ENCODE results near the gene NDUFV1. TPM values are rescaled to one million over a fixed set of nuclear protein-coding genes. Genes with fewer than 3 reads are reported as not detected.
A peak's percentile ranks its signal among the peaks of the same experiment; 100 is the strongest.

Gene NDUFV1
- total and polyA plus RNA-seq, 4 donors = 144 to 292 (median 231) TPM

DNA sequence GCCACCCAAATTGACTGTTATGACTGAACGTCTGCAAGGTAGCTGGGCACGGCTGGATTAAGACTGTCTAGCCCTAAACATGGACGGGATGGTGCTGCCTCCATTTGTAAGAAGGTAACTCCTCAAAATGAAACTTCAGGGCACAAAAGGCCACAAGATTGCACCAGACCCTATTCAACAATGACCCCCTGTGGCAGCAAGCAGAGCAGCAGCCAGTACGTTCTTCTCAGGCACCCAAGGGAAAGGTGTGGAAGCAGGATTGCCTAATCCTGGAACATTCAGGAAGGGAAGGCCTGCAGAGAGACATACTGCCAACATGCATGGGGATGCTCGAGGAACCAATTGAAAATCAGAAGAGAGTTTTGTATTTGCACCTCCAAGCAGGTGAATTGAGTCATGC lies 37.3 kb downstream of the NDUFV1 start:
- no peak overlapping the region for H3K4me3 ChIP-seq (ENCODE audit: low read depth, low read length)
- DNase-seq (ENCODE audit: low read depth in 4 of 6, low spot score in 6 of 6) = no peak
- H3K27ac ChIP-seq (ENCODE audit: low read depth, low read length) = no peak overlapping the region
- no peaks in the 10 kb centered on the region for H3K27me3 ChIP-seq (ENCODE audit: control insufficient read depth, insufficient read depth, low read length)
- WGBS (ENCODE audit: insufficient coverage) = 87% methylated on average over 5 of the region's 5 CpGs
- no peaks in the 10 kb centered on the region for H3K9me3 ChIP-seq (ENCODE audit: control insufficient read depth, insufficient read depth, low read length)
- H3K4me1 ChIP-seq (ENCODE audit: control insufficient read depth, insufficient read depth, low read length) = peaks cover 21% of the 10 kb centered on the region
- no peaks in the 10 kb centered on the region for H3K36me3 ChIP-seq (ENCODE audit: control insufficient read depth, insufficient read depth, low read length)

DNA sequence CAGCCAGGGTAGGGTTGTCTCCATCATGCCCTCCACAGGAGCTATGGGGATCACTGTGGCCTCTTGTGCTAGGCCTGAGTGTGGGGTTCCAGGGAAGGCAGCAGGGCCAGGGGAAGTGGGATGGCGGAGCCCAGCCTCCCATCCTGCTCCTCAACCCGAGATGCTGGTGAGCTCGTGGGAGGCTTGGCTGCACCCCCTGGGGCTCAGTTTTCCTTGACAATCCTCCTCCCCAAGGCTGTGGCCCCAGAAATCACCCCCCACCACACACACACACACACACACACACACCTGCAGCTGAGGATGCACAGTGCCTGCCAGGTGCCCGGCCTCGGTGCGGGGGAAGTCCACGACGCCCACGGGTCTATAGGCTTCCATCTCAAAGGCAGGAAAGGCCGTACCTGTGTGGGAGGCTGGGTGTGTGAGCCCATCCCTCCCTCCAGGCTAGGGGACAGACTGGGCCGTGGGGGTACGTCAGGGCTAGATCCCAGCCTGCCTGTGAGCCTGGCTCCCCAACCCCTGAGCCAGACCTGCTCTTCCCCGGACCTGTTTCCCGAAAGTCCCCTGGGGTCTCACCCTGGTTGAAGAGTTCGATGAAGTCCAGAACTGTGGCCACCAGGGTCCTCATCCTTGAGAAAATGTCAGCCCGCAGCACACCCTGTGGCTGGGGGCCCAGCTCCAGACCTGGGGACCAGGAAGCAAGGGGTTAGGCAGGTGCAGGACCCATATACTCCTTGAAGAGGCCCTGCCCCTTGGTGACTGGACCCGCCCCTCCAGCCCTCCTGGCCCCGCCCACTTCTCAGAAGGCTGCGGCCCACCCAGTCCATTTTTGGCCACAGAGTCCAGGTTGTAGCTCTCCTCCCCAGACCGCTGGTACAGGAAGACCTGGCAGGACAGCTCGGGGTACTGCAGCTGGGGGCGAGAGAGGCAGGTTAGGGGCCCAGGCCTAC lies 38.0 kb downstream of the NDUFV1 start:
- H3K27me3 ChIP-seq (ENCODE audit: control insufficient read depth, insufficient read depth, low read length) = no peaks in the 10 kb centered on the region
- peaks cover 19% of the 10 kb centered on the region for H3K4me1 ChIP-seq (ENCODE audit: control insufficient read depth, insufficient read depth, low read length)
- no peak overlapping the region for H3K27ac ChIP-seq (ENCODE audit: low read depth, low read length)
- WGBS (ENCODE audit: insufficient coverage) = 92% methylated on average over 18 of the region's 22 CpGs
- H3K36me3 ChIP-seq (ENCODE audit: control insufficient read depth, insufficient read depth, low read length) = no peaks in the 10 kb centered on the region
- no peak for DNase-seq (ENCODE audit: low read depth in 4 of 6, low spot score in 6 of 6)
- H3K4me3 ChIP-seq (ENCODE audit: low read depth, low read length) = no peak overlapping the region
- H3K9me3 ChIP-seq (ENCODE audit: control insufficient read depth, insufficient read depth, low read length) = no peaks in the 10 kb centered on the region

DNA sequence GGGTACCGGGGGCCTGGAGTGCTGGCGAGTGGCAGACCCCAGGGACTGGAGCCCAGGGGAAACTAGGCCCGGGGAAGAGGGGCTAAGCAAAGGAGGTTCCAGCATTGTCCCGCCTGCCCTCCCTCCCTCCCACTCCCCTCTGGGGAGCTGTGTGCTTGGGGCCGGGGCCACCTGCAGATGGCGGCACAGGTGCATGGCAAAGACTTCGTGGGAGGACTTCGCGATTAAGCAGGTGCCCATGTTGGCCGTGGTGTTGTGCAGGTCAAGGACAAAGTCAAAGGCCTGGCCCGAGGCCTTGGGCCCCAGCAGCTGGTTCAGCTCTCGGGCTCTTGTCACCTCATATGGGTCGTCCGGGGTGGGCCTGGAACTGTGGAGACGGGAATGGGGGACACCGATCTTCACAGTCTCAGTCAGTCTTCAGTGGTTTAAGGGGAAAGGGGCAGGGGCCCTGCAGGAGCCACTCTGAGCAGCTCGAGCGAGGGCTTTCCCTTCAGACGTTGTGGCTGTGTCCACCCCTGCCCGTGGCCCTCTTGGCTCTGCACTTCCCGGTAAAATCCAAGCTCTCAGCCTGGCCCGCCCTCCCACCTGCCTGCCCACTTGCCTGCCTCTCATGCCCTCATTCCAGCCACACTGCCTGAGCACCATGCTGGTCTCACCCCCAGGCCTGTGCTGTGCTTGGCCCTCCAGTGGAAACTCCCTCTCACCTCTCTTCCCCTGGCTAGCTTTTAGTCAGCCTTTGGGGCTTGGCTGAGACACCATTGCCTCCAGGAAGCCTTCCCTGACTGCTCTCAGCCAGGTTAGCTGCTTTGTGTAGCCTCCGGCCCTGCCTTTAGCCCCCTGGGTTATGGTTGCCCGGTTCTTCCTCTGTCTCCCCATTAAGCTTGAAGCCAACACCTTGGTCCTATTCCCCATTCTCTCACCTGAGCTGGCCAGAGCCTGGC lies 39.1 kb downstream of the NDUFV1 start:
- no peak overlapping the region for H3K27ac ChIP-seq (ENCODE audit: low read depth, low read length)
- H3K4me3 ChIP-seq (ENCODE audit: low read depth, low read length) = no peak overlapping the region
- H3K27me3 ChIP-seq (ENCODE audit: control insufficient read depth, insufficient read depth, low read length) = no peaks in the 10 kb centered on the region
- peaks cover 14% of the 10 kb centered on the region for H3K4me1 ChIP-seq (ENCODE audit: control insufficient read depth, insufficient read depth, low read length)
- no peaks in the 10 kb centered on the region for H3K9me3 ChIP-seq (ENCODE audit: control insufficient read depth, insufficient read depth, low read length)
- WGBS (ENCODE audit: insufficient coverage) = 77% methylated on average over 21 of the region's 24 CpGs
- no peak for DNase-seq (ENCODE audit: low read depth in 4 of 6, low spot score in 6 of 6)
- H3K36me3 ChIP-seq (ENCODE audit: control insufficient read depth, insufficient read depth, low read length) = no peaks in the 10 kb centered on the region

DNA sequence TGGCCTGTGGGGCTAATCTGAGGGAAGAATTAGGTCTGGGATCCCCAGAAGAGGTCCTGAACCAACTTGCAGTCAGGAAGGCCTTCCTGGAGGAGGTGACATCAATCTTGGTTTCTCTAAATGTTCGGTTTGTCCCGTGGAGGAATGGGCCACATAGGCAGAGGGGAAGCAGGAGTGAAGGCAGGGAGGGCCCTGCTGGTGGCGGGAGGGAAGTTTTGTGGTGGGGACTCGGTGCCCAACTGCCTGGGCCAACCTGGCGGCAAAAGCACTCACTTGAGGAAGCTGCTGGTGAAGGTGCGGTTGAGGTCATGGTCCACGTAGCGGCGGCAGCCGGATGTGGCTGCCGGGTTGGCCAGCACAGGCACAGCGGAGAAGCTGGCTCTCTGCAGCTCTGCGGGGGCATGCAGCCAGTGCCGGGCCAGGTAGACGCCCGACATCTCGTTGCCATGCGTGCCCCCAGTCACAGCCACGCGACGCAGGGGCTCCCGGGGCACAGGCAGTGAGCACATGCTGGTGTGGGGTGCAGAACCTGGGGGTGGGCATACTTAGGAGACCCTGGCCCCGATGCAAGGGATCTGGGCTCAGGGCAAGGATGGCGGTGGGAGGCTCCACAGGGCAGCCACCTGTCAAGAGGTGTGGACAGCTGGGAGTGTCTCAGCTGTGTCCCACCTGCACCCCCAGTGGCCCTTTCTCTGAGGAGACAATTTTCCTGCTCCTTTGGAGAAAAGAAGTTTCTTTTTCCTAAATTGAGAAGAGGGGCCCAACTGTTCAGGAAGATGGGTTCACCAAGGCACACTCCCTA lies 40.0 kb downstream of the NDUFV1 start:
- 82% methylated on average over 24 of the region's 24 CpGs for WGBS (ENCODE audit: insufficient coverage)
- no peak for DNase-seq (ENCODE audit: low read depth in 4 of 6, low spot score in 6 of 6)

DNA sequence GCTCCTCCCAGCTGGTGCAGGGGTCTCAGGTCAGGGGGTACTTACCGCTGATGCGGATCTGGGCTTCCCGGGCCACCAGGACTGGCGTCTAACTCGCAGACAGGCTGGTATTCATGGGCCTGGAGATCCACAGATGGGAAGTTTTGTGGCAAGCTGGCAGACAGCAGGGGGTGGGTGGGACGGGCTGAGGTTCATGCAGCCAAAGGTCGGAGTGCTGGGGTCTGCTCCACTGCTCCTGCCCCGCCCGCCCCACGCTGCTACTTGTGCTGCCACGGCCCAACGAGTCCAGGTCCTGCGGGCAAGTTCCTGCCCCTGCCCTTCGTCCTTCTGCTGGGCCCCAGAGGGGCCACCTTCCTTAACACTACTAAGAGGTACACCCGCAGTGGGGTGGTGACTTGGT lies 40.7 kb downstream of the NDUFV1 start:
- Histone ChIP-seq H3K27ac (ENCODE audit: low read depth, low read length) (no peak overlapping the region), H3K4me1 (ENCODE audit: control insufficient read depth, insufficient read depth, low read length) (peaks cover 12% of the 10 kb centered on the region), H3K27me3 (ENCODE audit: control insufficient read depth, insufficient read depth, low read length) (no peaks in the 10 kb centered on the region), H3K9me3 (ENCODE audit: control insufficient read depth, insufficient read depth, low read length) (no peaks in the 10 kb centered on the region), H3K4me3 (ENCODE audit: low read depth, low read length) (no peak overlapping the region), H3K36me3 (ENCODE audit: control insufficient read depth, insufficient read depth, low read length) (no peaks in the 10 kb centered on the region)
- DNase-seq (ENCODE audit: low read depth in 4 of 6, low spot score in 6 of 6) = no peak
- WGBS (ENCODE audit: insufficient coverage) = 75% methylated on average over 14 of the region's 15 CpGs

More for the DNA sequence above, 40.0 kb downstream of the NDUFV1 start:
- H3K27me3 ChIP-seq (ENCODE audit: control insufficient read depth, insufficient read depth, low read length) = no peaks in the 10 kb centered on the region
- H3K4me1 ChIP-seq (ENCODE audit: control insufficient read depth, insufficient read depth, low read length) = peaks cover 12% of the 10 kb centered on the region
- no peaks in the 10 kb centered on the region for H3K9me3 ChIP-seq (ENCODE audit: control insufficient read depth, insufficient read depth, low read length)
- no peak overlapping the region for H3K27ac ChIP-seq (ENCODE audit: low read depth, low read length)
- no peak overlapping the region for H3K4me3 ChIP-seq (ENCODE audit: low read depth, low read length)
- H3K36me3 ChIP-seq (ENCODE audit: control insufficient read depth, insufficient read depth, low read length) = no peaks in the 10 kb centered on the region

DNA sequence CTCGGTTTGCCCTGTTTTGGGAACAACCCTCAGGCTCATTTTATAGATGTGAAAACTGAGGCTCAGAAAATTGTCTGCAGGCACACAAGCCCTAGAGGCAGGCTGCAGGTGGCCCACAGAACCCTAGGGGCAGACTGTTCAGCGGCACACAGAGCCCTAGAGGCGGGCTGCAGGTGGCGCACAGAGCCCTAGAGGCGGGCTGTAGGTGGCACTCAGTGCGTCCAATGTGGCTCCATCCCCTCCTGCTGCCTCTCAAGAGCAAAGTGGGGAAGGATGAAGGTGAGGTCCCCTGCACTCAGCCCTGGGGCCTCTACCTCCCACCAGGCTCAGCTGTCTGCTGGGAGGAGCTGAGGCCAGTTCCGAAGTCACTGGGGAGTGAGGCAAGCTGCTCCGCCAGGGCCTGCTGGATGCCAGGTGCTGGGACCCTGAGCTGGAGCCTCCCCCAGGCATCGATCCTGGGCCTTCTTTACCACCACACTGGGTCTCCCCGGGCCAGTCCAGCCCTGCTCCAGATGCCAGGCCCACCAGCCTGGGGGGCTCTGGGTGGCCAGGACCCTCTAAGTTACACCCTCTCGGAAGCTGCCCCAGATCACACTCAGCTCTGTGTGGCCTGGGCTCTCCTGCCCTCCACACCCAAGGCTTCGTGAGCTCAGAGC lies 41.5 kb downstream of the NDUFV1 start:
- 70% methylated on average over 8 of the region's 12 CpGs for WGBS (ENCODE audit: insufficient coverage)
- Histone ChIP-seq H3K4me3 (ENCODE audit: low read depth, low read length) (no peak overlapping the region), H3K4me1 (ENCODE audit: control insufficient read depth, insufficient read depth, low read length) (peaks cover 12% of the 10 kb centered on the region), H3K27me3 (ENCODE audit: control insufficient read depth, insufficient read depth, low read length) (no peaks in the 10 kb centered on the region), H3K36me3 (ENCODE audit: control insufficient read depth, insufficient read depth, low read length) (no peaks in the 10 kb centered on the region), H3K9me3 (ENCODE audit: control insufficient read depth, insufficient read depth, low read length) (no peaks in the 10 kb centered on the region), H3K27ac (ENCODE audit: low read depth, low read length) (no peak overlapping the region)
- DNase-seq (ENCODE audit: low read depth in 4 of 6, low spot score in 6 of 6) = no peak

DNA sequence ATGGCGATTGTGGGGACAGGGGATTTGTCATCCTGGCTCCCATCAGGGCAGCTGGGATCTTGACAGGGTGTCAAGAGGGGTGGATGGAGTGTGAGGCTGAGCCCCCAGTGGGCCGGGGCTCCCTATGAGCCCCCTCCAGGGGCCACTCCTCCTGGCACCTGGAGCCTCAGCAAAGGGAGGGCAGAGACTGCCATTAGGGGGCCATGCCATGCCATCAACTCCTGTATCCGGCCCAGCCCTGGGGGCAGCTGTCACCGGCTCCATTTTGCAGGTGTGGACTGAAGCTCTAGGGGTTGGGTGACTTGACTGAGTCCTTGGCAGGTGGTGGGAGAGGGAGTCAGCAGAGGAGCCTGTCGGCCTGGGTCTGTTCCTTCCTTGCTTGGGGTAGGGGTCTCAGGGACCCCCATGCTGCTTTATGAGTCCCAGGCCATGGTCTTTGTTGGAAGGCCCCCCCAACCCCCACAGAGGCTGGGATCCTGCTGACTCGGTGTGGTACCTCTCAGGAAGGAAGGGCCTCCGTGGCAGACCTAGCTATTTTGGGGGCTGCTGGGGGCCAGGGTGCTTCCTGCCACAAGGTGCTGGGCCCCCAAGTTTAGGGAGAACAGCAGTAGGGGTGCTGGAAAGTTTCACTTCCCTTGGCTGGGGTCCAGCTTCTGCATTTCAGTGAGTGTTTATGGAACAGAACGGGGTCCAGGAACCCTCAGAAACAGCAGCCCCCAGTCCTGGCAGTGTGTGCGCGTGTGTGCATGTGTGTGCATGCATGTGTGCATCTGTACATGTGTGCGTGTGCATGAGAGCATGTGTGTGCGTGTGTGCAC lies 42.3 kb downstream of the NDUFV1 start:
- DNase-seq (ENCODE audit: low read depth in 4 of 6, low spot score in 6 of 6) = no peak

DNA sequence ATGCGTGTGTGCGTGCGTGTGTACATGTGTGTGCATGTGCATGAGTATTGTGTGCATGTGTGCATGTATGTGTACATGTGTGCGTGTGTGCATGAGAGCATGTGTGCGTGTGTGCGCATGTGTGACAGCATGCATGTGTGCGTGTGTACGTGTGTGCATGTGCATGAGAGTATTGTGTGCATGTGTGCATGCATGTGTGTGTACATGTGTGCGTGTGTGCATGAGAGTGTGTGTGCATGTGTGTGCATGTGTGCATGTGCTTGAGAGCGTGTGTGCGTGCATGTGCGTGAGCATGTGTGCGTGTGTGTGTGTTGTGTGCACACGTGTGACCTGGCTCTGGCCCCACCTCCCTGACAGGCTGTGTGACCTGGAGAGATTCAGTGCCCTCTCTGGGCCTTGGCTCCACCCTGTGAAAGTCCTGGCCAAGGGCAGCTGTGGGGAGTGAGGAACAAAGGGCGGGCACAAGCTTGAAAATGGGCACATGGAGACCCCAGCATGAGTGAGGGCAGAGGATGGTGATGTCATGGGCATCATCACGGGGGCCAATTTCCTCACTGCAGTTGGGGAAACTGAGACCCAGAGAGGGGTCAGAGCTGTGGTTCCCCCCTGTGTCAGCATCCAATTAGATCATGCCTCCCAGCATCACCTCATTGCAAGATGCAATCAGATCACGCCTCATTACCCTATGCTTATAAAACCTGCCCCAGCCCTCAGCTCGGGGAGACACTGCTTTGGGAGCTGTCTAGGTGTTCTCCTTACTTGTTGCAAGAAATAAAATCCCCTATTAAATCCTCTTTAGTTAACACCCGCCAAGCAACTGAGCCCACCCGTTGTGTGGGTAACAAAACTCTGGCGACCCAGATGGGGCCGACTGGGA lies 43.1 kb downstream of the NDUFV1 start:
- DNase-seq (ENCODE audit: low read depth in 4 of 6, low spot score in 6 of 6) = peak in 1 of 6 donors; percentile 34
- H3K4me3 ChIP-seq (ENCODE audit: low read depth, low read length) = no peak overlapping the region
- no peaks in the 10 kb centered on the region for H3K36me3 ChIP-seq (ENCODE audit: control insufficient read depth, insufficient read depth, low read length)
- H3K27ac ChIP-seq (ENCODE audit: low read depth, low read length) = no peak overlapping the region
- H3K9me3 ChIP-seq (ENCODE audit: control insufficient read depth, insufficient read depth, low read length) = no peaks in the 10 kb centered on the region
- no peaks in the 10 kb centered on the region for H3K27me3 ChIP-seq (ENCODE audit: control insufficient read depth, insufficient read depth, low read length)
- 79% methylated on average over 21 of the region's 22 CpGs for WGBS (ENCODE audit: insufficient coverage)
- peaks cover 12% of the 10 kb centered on the region for H3K4me1 ChIP-seq (ENCODE audit: control insufficient read depth, insufficient read depth, low read length)

More for the DNA sequence above, 42.3 kb downstream of the NDUFV1 start:
- H3K27ac ChIP-seq (ENCODE audit: low read depth, low read length) = no peak overlapping the region
- H3K4me3 ChIP-seq (ENCODE audit: low read depth, low read length) = no peak overlapping the region
- no peaks in the 10 kb centered on the region for H3K36me3 ChIP-seq (ENCODE audit: control insufficient read depth, insufficient read depth, low read length)
- no peaks in the 10 kb centered on the region for H3K27me3 ChIP-seq (ENCODE audit: control insufficient read depth, insufficient read depth, low read length)
- H3K4me1 ChIP-seq (ENCODE audit: control insufficient read depth, insufficient read depth, low read length) = peaks cover 12% of the 10 kb centered on the region
- no peaks in the 10 kb centered on the region for H3K9me3 ChIP-seq (ENCODE audit: control insufficient read depth, insufficient read depth, low read length)
- 77% methylated on average over 10 of the region's 12 CpGs for WGBS (ENCODE audit: insufficient coverage)
